Activated T-helper 17 cell treated with anti-CD3 and anti-CD28 coated beads, Interleukin-2, amount 50 U/mL, for 72 hours (primary cell): ENCODE data around the gene SMYD4. TPM values are rescaled to one million over a fixed set of nuclear protein-coding genes. Genes with fewer than 3 reads are reported as not detected.
"Not testable (repeated sequence)": the region's sequence is repeated elsewhere in the genome, so short reads cannot be mapped to it uniquely, and the experiment has no call there.

ENCODE experiments used
- ATAC-seq: fragments of 150-1000 bp; cut with Tn5 transposase; replicated peaks from 2 replicates; pipeline ENCODE4 v1.10.0; 2021; ENCODE audit warnings: mild to moderate bottlenecking, moderate library complexity
- H3K27ac Mint-ChIP-seq: one replicate; pipeline ENCODE4 v1.8.0; 2022; ENCODE audit warnings: mixed read lengths
- H3K27me3 Mint-ChIP-seq: one replicate; pipeline ENCODE4 v1.8.0; 2022; ENCODE audit warnings: mixed read lengths
- H3K36me3 Mint-ChIP-seq: one replicate; pipeline ENCODE4 v1.8.0; 2022; ENCODE audit warnings: low read depth, mild to moderate bottlenecking, mixed read lengths
- H3K4me1 Mint-ChIP-seq: one replicate; pipeline ENCODE4 v1.8.0; 2022; ENCODE audit warnings: mixed read lengths
- H3K4me3 Mint-ChIP-seq: one replicate; pipeline ENCODE4 v1.8.0; 2022; ENCODE audit warnings: mild to moderate bottlenecking, mixed read lengths
- H3K9me3 Mint-ChIP-seq: one replicate; pipeline ENCODE4 v1.8.0; 2022; ENCODE audit warnings: mixed read lengths
- total RNA-seq, 2 donors: library from RNA; stranded (reverse); gene quantifications; one replicate each; pipeline ENCODE4 v1.2.3, GENCODE V29; 2022

Gene SMYD4
- total RNA-seq, 2 donors from 2014 or later: 19.7 to 20.2 TPM

DNA sequence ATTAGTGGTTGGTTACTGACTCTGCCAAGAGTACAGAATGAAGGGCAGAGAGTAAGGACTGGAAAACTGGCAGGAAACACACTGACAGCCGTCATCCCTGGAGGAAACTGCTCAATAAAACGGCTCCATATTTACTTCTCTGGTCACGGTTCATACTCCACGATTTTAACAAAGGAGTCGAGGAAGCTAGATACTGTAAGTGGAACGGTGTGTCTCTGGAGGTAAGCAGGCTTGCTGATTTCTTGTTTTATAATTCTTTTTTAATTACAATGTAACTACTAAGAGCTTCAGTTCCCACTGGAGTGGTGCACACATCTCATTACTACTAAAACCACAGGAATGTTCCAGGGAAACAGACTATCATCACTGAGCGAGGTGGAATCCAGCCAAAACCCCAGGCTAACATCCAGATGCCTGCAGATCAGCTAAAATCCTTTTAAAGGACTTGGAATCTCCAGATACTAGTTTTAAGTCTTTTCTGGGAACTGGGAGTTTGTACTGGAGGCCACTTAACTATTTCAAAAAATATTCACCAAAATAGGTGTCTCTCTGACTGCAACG, 50.1 kb downstream of the SMYD4 start:
- Mint-ChIP-seq H3K9me3 (no peaks in the 10 kb centered on the region), H3K4me3 (no peak overlapping the region), H3K27ac (no peak overlapping the region), H3K27me3 (no peaks in the 10 kb centered on the region), H3K4me1 (no peaks in the 10 kb centered on the region), H3K36me3 (peaks cover 69% of the 10 kb centered on the region)
- ATAC-seq: no peak

DNA sequence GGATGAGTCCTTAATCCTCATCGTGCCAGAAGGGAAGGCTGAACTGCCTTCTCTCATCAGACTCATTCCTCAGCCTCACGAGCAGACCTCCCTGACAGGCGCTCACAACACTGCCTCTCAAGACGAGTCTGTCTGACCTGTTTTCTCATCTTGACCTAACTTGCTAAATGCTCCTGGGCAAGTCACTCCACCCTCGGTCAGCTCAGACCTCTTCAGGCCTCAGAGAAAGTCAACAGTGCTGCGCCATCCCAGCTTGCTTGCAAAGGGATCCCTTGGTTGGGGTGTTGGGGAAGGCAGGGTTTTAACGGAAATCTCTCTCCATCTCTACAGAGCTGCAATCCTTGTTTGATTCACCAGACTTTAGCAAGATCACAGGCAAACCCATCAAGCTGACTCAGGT, 52.8 kb downstream of the SMYD4 start:
- ATAC-seq: no peak
- no peak overlapping the region for H3K4me3 Mint-ChIP-seq
- H3K36me3 Mint-ChIP-seq: peaks cover 41% of the 10 kb centered on the region
- H3K27me3 Mint-ChIP-seq: no peaks in the 10 kb centered on the region
- H3K9me3 Mint-ChIP-seq: no peaks in the 10 kb centered on the region
- no peak overlapping the region for H3K27ac Mint-ChIP-seq
- no peaks in the 10 kb centered on the region for H3K4me1 Mint-ChIP-seq

DNA sequence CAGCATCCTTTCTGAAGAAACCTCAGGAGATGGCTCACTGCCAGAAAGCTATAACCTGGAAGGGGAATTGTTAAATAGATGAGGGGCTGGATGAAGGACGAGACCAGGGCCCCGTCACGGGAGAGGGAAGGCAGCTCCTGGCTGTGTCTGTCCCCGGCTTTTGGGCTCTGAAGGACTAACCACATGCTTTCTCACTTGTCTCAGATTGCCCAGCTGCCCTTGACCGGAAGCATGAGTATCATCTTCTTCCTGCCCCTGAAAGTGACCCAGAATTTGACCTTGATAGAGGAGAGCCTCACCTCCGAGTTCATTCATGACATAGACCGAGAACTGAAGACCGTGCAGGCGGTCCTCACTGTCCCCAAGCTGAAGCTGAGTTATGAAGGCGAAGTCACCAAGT, 53.4 kb downstream of the SMYD4 start:
- no peaks in the 10 kb centered on the region for H3K27me3 Mint-ChIP-seq
- H3K9me3 Mint-ChIP-seq: no peaks in the 10 kb centered on the region
- no peak for ATAC-seq
- no peak overlapping the region for H3K4me3 Mint-ChIP-seq
- H3K4me1 Mint-ChIP-seq: no peaks in the 10 kb centered on the region
- no peak overlapping the region for H3K27ac Mint-ChIP-seq
- H3K36me3 Mint-ChIP-seq: peaks cover 36% of the 10 kb centered on the region

DNA sequence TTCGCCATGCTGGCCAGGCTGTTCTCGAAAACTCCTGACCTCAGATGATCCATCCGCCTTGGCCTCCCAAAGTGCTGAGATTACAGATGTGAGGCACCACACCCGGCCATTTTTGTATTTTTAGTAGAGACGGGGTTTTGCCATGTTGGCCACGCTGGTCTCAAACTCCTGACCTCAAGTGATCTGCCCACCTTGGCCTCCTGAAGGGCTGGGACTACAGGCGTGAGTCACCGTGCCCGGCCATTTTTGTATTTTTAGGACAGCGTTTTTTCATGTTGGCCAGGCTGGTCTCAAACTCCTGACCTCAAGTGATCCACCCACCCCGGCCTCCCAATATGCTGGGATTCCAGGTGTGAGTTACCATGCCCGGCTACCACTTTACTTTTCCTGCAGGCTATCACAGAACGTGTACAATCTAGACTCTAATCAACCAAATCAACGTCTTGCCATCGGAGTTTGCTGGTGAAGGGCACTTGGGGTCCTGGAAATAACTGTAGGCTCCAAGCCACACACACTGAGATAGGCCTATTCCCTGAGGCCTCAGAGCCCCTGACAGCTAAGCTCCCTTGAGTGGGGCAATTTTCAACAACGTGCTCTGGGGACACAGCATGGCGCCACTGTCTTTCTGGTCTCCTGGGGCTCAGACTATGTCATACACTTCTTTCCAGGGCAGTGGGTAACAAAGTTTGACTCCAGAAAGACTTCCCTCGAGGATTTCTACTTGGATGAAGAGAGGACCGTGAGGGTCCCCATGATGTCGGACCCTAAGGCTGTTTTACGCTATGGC, 55.1 kb downstream of the SMYD4 start:
- no peak overlapping the region for H3K27ac Mint-ChIP-seq
- H3K36me3 Mint-ChIP-seq: peaks cover 21% of the 10 kb centered on the region
- no peak for ATAC-seq

DNA sequence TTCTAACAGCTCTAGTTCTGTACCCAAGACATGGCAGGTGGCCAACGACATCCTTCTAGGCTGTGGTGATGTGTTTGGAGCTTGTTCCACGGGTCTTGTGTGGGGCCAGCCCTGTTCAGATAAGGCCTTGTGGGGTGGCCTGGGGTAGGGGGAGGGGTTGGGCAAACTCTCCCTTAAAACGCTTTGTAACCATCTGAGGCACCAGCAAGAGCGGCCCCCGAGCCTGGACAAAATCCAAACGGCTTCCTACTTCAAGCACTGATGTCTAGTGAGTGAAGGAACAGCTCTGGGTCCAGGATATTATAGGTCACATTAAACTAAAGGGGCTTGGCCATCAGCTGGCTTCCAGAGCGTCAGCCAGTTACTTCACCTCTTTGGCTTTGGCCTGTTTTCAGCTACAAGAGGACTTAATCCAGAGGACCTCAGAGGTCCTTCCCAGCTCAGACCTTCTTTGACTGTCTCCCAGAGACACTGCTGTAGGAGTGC, 56.0 kb downstream of the SMYD4 start:
- H3K27me3 Mint-ChIP-seq: no peaks in the 10 kb centered on the region
- H3K36me3 Mint-ChIP-seq: peaks cover 12% of the 10 kb centered on the region
- H3K4me3 Mint-ChIP-seq: no peak overlapping the region
- no peaks in the 10 kb centered on the region for H3K9me3 Mint-ChIP-seq
- H3K4me1 Mint-ChIP-seq: no peaks in the 10 kb centered on the region
- no peak overlapping the region for H3K27ac Mint-ChIP-seq
- no peak for ATAC-seq

More for the DNA sequence above, 55.1 kb downstream of the SMYD4 start:
- Mint-ChIP-seq H3K9me3 (no peaks in the 10 kb centered on the region), H3K4me3 (no peak overlapping the region), H3K4me1 (no peaks in the 10 kb centered on the region), H3K27me3 (no peaks in the 10 kb centered on the region)

DNA sequence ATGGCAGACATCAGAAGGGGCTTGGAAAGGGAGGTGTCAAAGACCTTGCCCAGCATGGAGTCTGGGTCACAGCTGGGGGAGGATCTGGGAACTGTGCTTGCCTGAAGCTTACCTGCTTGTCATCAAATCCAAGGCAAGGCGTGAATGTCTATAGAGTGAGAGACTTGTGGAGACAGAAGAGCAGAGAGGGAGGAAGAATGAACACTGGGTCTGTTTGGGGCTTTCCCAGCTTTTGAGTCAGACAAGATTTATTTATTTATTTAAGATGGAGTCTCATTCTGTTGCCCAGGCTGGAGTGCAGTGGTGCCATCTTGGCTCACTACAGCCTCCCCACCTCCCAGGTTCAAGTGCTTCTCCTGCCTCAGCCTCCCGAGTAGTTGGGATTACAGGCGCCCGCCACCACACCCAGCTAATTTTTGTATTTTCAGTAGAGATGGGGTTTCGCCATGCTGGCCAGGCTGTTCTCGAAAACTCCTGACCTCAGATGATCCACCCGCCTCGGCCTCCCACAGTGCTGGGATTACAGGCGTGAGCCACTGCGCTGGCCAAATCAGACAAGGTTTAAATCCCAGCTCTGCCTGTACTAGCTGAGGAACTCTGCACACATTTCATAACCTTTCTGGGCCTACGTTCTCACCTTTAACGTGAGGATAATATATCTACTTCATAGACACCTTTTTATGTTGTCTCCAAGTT, 56.6 kb downstream of the SMYD4 start:
- peak overlapping the region; percentile 20 for H3K27ac Mint-ChIP-seq
- not testable (repeated sequence) for H3K36me3 Mint-ChIP-seq, H3K27me3 Mint-ChIP-seq, H3K4me1 Mint-ChIP-seq, H3K9me3 Mint-ChIP-seq, H3K4me3 Mint-ChIP-seq
- peak; percentile 57 for ATAC-seq

DNA sequence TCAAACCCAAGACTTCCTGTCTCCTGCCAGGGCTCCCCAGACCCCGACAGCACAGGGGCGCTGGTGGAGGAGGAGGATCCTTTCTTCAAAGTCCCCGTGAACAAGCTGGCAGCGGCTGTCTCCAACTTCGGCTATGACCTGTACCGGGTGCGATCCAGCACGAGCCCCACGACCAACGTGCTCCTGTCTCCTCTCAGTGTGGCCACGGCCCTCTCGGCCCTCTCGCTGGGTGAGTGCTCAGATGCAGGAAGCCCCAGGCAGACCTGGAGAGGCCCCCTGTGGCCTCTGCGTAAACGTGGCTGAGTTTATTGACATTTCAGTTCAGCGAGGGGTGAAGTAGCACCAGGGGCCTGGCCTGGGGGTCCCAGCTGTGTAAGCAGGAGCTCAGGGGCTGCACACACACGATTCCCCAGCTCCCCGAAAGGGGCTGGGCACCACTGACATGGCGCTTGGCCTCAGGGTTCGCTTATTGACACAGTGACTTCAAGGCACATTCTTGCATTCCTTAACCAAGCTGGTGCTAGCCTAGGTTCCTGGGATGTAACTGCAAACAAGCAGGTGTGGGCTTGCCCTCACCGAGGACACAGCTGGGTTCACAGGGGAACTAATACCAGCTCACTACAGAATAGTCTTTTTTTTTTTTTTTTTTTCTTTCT, 59.8 kb downstream of the SMYD4 start:
- no peaks in the 10 kb centered on the region for H3K27me3 Mint-ChIP-seq
- H3K9me3 Mint-ChIP-seq: no peaks in the 10 kb centered on the region
- H3K4me1 Mint-ChIP-seq: no peaks in the 10 kb centered on the region
- no peak overlapping the region for H3K27ac Mint-ChIP-seq
- H3K36me3 Mint-ChIP-seq: no peaks in the 10 kb centered on the region
- peak; percentile 29 for ATAC-seq
- no peak overlapping the region for H3K4me3 Mint-ChIP-seq

DNA sequence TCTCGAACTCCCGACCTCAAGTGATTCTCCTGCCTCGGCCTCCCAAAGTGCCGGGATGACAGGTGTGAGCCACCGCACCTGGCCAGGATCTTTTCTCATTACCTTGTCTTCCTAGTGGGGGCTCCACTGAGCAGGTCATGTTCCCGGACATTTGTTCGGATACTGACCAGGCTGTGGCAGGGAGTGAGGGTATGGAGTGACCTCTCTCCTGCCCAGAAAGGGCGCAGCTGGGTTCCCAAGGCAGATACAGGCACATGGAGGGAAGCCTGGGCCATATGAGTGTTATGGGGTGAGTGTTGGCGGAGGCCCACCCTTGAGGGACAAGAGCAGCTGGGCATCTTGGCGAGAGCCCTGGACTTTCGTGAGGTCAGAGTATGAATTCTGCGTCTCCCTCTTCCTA, 62.3 kb downstream of the SMYD4 start:
- Mint-ChIP-seq H3K4me1 (peaks cover 10% of the 10 kb centered on the region), H3K27ac (peak overlapping the region; percentile 38), H3K4me3 (no peak overlapping the region), H3K36me3 (no peaks in the 10 kb centered on the region), H3K27me3 (no peaks in the 10 kb centered on the region), H3K9me3 (no peaks in the 10 kb centered on the region)
- ATAC-seq: no peak

DNA sequence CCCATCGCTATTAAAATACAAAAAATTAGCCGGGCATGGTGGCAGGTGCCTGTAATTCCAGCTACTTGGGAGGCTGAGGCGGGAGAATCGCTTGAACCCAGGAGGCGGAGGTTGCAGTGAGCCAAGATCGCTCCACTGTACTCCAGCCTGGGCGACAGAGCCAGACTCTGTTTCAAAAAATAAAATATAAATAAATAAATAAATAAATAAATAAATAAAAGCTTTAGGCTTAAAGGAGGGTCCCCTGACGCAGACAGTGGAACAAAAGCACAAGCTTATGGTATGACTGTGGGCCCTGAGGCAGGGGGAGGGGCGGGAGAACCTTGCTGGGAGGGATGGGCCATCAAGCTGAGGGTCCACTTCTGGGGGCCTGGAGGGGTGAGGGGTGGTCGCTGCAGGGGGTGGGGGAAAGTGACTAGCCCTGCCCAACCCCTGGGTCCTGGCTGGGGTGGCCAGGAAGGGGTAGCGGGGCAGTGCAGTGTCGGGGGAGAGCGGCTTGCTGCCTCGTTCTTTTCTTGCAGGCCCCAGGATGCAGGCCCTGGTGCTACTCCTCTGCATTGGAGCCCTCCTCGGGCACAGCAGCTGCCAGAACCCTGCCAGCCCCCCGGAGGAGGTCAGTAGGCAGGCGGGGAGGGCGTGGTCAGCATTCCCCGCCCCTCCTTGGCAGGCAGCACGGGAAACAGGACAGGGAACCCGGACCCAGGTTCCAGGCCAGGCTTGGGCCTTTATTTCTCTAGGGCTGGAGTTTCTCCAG, 63.1 kb downstream of the SMYD4 start:
- no peaks in the 10 kb centered on the region for H3K9me3 Mint-ChIP-seq
- no peaks in the 10 kb centered on the region for H3K36me3 Mint-ChIP-seq
- ATAC-seq: no peak
- H3K27me3 Mint-ChIP-seq: no peaks in the 10 kb centered on the region
- peaks cover 14% of the 10 kb centered on the region for H3K4me1 Mint-ChIP-seq
- no peak overlapping the region for H3K4me3 Mint-ChIP-seq
- H3K27ac Mint-ChIP-seq: no peak overlapping the region

DNA sequence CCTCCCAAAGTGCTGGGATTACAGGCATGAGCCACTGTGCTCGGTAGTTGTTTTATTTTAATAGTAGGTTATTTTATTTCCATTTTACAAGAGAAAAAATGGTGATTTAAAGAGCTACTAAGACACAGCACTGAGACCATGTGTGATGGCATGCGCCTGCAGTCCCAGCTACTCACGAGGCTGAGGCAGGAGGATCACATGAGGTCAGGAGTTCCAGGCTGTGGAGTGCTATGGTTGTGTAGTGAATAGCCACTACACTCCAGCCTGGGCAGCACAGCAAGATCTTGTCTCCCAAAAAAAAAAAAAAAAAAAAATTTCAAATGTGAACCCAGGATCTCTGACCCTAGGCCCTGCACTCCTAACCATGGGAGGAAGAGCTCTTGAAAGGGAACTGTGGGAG, 64.1 kb downstream of the SMYD4 start:
- Mint-ChIP-seq H3K9me3 (no peaks in the 10 kb centered on the region), H3K4me3 (no peak overlapping the region), H3K4me1 (peaks cover 14% of the 10 kb centered on the region), H3K27me3 (no peaks in the 10 kb centered on the region), H3K36me3 (no peaks in the 10 kb centered on the region), H3K27ac (no peak overlapping the region)
- ATAC-seq: no peak

DNA sequence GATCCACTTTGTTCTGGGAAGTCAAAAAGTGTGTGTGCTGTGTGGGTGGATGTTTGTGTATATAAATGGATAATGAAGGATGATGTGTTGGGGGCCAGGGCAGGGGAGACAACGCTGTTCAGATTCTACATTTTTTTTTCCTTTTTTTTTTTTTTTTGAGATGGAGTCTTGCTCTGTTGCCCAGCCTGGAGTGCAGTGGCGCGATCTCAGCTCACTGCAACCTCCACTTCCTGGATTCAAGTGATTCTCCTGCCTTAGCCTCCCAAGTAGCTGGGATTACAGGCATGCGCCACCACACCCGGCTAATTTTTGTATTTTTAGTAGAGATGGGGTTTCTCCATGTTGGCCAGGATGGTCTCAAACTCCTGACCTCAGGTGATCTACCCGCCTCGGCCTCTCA, 65.0 kb downstream of the SMYD4 start:
- H3K4me1 Mint-ChIP-seq: peaks cover 14% of the 10 kb centered on the region
- not testable (repeated sequence) for ATAC-seq, H3K9me3 Mint-ChIP-seq, H3K27me3 Mint-ChIP-seq, H3K36me3 Mint-ChIP-seq
- H3K4me3 Mint-ChIP-seq: peak overlapping the region; percentile 33
- H3K27ac Mint-ChIP-seq: peak overlapping the region; percentile 12

DNA sequence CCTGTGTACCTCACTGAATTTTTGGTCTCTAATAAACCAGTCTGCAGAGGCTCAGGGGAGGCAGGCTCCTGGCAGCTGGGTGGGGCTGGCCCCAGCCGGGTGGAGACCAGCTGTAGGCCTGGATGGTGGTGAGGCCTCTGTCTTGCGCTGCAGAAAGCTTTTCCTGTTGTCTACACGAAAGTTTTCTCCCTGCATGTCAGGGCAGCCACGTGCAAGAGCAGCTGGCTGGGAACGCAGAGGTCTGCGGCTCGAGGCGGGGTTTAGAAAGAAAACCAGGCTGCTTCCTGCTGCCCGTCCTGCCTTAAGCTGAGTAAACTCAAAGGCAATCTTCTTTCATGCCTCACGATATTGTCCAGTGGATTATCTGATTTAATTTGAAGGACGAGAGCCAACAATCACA, 65.4 kb downstream of the SMYD4 start:
- peaks cover 14% of the 10 kb centered on the region for H3K4me1 Mint-ChIP-seq
- peak overlapping the region; percentile 33 for H3K4me3 Mint-ChIP-seq
- H3K9me3 Mint-ChIP-seq: no peaks in the 10 kb centered on the region
- H3K36me3 Mint-ChIP-seq: no peaks in the 10 kb centered on the region
- H3K27me3 Mint-ChIP-seq: no peaks in the 10 kb centered on the region
- ATAC-seq: peak; percentile 79
- H3K27ac Mint-ChIP-seq: peak overlapping the region; percentile 12

DNA sequence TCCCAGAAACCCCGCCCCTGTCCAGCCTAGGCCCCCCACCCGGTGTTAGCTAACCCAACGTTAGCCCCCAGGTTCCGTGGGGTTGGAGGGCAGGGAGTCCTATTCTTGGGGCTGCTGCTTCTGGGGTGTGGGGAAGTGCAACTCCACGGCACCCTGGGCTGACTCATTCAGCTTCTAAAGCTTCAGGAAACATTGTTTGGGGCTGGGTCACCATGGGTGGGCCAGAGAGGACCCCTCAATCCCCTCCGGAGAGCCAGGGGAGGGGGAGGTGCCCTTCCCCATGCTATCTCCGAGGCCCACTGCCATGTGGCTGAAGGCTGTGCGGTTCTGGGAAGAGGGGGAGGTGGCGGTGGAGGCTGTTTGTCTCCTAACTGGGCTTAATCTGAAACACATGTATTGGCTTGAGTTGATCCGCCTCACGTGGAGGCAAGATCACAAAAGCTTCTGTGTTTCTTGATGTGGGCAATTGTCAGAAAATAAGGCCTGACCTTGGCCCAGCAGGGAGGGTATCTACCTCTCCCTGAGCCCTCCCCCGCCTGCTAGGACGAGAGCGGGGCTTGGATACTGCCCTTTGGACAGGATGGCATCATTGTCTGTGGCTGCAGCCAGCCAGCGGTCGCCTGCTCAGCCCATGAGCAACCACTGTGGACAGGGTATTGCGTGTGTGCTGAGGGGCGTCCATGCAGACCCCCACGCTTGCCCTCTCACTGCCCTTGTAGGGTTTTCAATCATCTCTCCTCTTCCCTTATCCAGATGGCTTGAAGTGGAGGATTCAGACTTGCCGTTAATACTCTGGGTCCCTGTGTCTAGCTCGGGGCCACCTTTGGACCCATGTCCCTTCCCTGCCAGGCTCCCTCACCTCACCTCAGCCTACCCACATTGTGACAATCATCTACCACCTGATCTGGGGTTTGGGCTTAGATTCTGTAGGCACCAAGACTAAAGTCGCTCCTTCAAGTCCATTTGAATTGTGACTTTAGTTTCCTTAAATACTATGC, 66.5 kb downstream of the SMYD4 start:
- peak overlapping the region; percentile 12 for H3K27ac Mint-ChIP-seq
- no peaks in the 10 kb centered on the region for H3K27me3 Mint-ChIP-seq
- ATAC-seq: no peak
- no peaks in the 10 kb centered on the region for H3K36me3 Mint-ChIP-seq
- peaks cover 14% of the 10 kb centered on the region for H3K4me1 Mint-ChIP-seq
- H3K9me3 Mint-ChIP-seq: no peaks in the 10 kb centered on the region
- peak overlapping the region; percentile 33 for H3K4me3 Mint-ChIP-seq
